Keratinocyte (primary cell): ENCODE data around the gene HSD11B1L. TPM values are rescaled to one million over a fixed set of nuclear protein-coding genes. Genes with fewer than 3 reads are reported as not detected.
A peak's percentile ranks its signal among the peaks of the same experiment; 100 is the strongest.

ENCODE experiments used
- DNase-seq: peaks from one replicate; pipeline ENCODE4 v3.0.0-alpha.2; 2011; ENCODE audit warnings: low read depth, missing footprints, low spot score
- FAIRE-seq: peaks from 2 replicates; lab custom pipeline; 2011; peaks lifted over from hg19 to GRCh38; lab: Jason Lieb, UNC
- H2AFZ ChIP-seq: 2 replicates; pipeline ENCODE4 v1.6.0; 2012; ENCODE audit warnings: low read length, control low read depth, inconsistent platforms; ENCODE audit not compliant: control insufficient read depth
- H3K27ac ChIP-seq: 2 replicates; pipeline ENCODE4 v1.5.1; 2011; ENCODE audit warnings: low read length; ENCODE audit not compliant: control insufficient read depth, insufficient read depth
- H3K27me3 ChIP-seq: 3 replicates; pipeline ENCODE4 v1.6.0; 2011; ENCODE audit warnings: low read length; ENCODE audit not compliant: control insufficient read depth, insufficient read depth; ENCODE audit errors: extremely low read depth
- H3K36me3 ChIP-seq, 2 experiments: 2 replicates in 1 of 2; 3 replicates in 1 of 2; pipeline ENCODE4 v1.5.1; 2011; ENCODE audit warnings: low read length in 2 of 2, mild to moderate bottlenecking in 1 of 2; ENCODE audit not compliant: control insufficient read depth in 2 of 2, insufficient read depth in 2 of 2; ENCODE audit errors: extremely low read depth in 1 of 2
- H3K4me1 ChIP-seq: 3 replicates; pipeline ENCODE4 v1.5.1; 2011; ENCODE audit warnings: low read length; ENCODE audit not compliant: control insufficient read depth, insufficient read depth; ENCODE audit errors: extremely low read depth
- H3K4me2 ChIP-seq: 3 replicates; pipeline ENCODE4 v1.6.0; 2011; ENCODE audit warnings: low read depth, low read length; ENCODE audit not compliant: control insufficient read depth, insufficient read depth; ENCODE audit errors: extremely low read depth
- H3K4me3 ChIP-seq, 3 experiments: fragments of 200-600 bp in 1 of 3; sonication (generic) in 1 of 3; 2 replicates in 2 of 3; 3 replicates in 1 of 3; pipeline ENCODE4 v1.5.1; 2011 to 2016; ENCODE audit warnings: low read length in 3 of 3, mild to moderate bottlenecking in 3 of 3, control low read depth in 2 of 3, inconsistent platforms in 1 of 3, low read depth in 1 of 3, mixed read lengths in 1 of 3, mixed run types in 1 of 3, moderate library complexity in 1 of 3; ENCODE audit not compliant: control insufficient read depth in 2 of 3, insufficient read depth in 2 of 3; ENCODE audit errors: extremely low read depth in 1 of 3
- H3K79me2 ChIP-seq: 2 replicates; pipeline ENCODE4 v1.6.0; 2012; ENCODE audit warnings: low read length; ENCODE audit not compliant: control insufficient read depth, insufficient read depth
- H3K9ac ChIP-seq: 3 replicates; pipeline ENCODE4 v1.6.0; 2011; ENCODE audit warnings: low read length; ENCODE audit not compliant: control insufficient read depth, insufficient read depth; ENCODE audit errors: extremely low read depth
- H3K9me1 ChIP-seq: 3 replicates; pipeline ENCODE4 v1.6.0; 2011; ENCODE audit warnings: low read length; ENCODE audit not compliant: control insufficient read depth, insufficient read depth; ENCODE audit errors: extremely low read depth
- H3K9me3 ChIP-seq: 2 replicates; pipeline ENCODE4 v1.5.1; 2012; ENCODE audit warnings: low read depth, low read length; ENCODE audit not compliant: control insufficient read depth
- H4K20me1 ChIP-seq: 3 replicates; pipeline ENCODE4 v1.6.0; 2011; ENCODE audit warnings: low read length; ENCODE audit not compliant: control insufficient read depth, insufficient read depth; ENCODE audit errors: extremely low read depth
- EZH2 ChIP-seq: IDR thresholded peaks from one replicate; pipeline ENCODE4 v1.6.1; 2012; ENCODE audit warnings: inconsistent platforms, mild to moderate bottlenecking, low read length, moderate library complexity
- dilution Hi-C: fragments of 300-500 bp; cut with MboI; formaldehyde crosslinking; loops from one replicate; pipeline ENCODE4 v1.7.0; 2020; ENCODE audit warnings: low sequenced_read_pairs; ENCODE audit not compliant: extremely low pct_ligation_motif_present
- polyA plus RNA-seq, 5 experiments: library from polyadenylated mRNA; depleted of rRNA in 3 of 5; stranded (reverse) in 3 of 5; stranded (forward) in 1 of 5; unstranded in 1 of 5; fragments of >200 nt; gene quantifications; 1 replicate in 1 of 5; 2 replicates in 3 of 5; 3 replicates in 1 of 5; pipeline versions ENCODE4 v1.2.1 to v1.2.3, GENCODE V29; 2011 to 2012; ENCODE audit warnings: missing spikeins in 2 of 5, low read depth in 1 of 5, low replicate concordance in 1 of 5
- TF ChIP-seq, protein P1 (sequence below), 3 experiments: IDR thresholded peaks in 1 of 3; conservative IDR thresholded peaks in 1 of 3; optimal IDR thresholded peaks in 1 of 3; 2 replicates in 2 of 3; 3 replicates in 1 of 3; pipeline versions ENCODE3 to v1.5.1; 2011; ENCODE audit warnings: low read length in 3 of 3, mild to moderate bottlenecking in 3 of 3, moderate library complexity in 2 of 3, control low read depth in 1 of 3, inconsistent platforms in 1 of 3; ENCODE audit not compliant: insufficient read depth in 2 of 3; ENCODE audit errors: extremely low read depth in 1 of 3

HSD11B1L gene
- polyA plus RNA-seq, 1 donor (not counting 4 experiments of a cell fraction or from before 2014, with no cell fraction given), result 3.7 TPM

DNA sequence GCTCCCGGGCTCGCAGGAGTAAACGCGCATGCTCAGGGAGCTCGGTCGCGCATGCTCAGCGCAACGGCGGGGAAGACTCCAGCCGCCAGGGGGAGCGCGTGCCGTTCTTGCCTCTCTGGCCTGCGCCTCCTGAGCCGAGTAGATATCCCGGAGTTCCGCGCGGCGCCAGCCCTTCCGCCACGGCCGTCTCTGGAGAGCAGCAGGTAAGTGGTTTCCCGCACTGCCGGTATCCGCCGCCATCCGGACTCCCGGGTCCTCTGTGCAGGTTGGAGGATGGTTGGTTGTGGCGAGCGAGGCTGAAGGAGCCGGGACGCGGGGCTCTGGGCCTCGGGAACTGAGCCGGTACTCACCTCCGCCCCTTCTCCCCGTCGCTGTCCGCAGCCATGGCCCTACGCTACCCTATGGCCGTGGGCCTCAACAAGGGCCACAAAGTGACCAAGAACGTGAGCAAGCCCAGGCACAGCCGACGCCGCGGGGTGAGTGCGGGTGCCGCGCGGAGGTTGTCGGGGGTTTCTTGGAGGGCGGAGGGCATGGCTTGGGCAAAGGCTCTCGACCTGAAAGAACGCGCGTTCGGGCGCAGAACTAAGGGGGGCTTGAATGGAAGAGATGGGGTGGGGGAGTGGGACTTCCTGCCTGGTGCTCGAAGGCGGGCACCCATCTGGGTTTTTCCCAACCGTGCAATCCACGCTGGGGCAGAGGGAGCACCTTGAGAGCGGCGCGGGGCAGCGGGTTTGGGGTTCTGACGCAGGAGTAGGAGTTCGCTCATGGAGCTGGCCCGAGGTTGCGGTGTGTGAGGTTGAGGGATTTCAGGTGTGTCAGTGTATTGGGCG lies 9.5 kb downstream of the HSD11B1L start, which contains the start of gene RPL36:
Gene RPL36, plus strand, starts transcription at position 171 of the 830 bp plus-strand sequence. Its CDS starts 213 bp downstream, at position 384.
- peak within 1 kb of the TSS; percentile 84 for H3K4me2 ChIP-seq
- peaks cover 52% of the 10 kb centered on the region for H3K79me2 ChIP-seq
- peak within 1 kb of the TSS; percentile 89 for H3K27ac ChIP-seq
- no peaks in the 10 kb centered on the region for H3K27me3 ChIP-seq
- no peaks in the 10 kb centered on the region for H3K9me1 ChIP-seq
- TF ChIP-seq, protein P1, sequence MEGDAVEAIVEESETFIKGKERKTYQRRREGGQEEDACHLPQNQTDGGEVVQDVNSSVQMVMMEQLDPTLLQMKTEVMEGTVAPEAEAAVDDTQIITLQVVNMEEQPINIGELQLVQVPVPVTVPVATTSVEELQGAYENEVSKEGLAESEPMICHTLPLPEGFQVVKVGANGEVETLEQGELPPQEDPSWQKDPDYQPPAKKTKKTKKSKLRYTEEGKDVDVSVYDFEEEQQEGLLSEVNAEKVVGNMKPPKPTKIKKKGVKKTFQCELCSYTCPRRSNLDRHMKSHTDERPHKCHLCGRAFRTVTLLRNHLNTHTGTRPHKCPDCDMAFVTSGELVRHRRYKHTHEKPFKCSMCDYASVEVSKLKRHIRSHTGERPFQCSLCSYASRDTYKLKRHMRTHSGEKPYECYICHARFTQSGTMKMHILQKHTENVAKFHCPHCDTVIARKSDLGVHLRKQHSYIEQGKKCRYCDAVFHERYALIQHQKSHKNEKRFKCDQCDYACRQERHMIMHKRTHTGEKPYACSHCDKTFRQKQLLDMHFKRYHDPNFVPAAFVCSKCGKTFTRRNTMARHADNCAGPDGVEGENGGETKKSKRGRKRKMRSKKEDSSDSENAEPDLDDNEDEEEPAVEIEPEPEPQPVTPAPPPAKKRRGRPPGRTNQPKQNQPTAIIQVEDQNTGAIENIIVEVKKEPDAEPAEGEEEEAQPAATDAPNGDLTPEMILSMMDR (optimal IDR thresholded peaks at IDR 0.05 in 1 of 3, IDR thresholded peaks at IDR 0.05 in 1 of 3, conservative IDR thresholded peaks at IDR 0.05 in 1 of 3; ENCODE audit: extremely low read depth in 1 of 3, insufficient read depth in 2 of 3, low read length in 3 of 3), result peak; percentile 99 to 100 (median 100)
- TF ChIP-seq EZH2, result no peak
- peak within 1 kb of the TSS; percentile 81 to 84 (median 82) for H3K4me3 ChIP-seq
- H3K9ac ChIP-seq, result peak within 1 kb of the TSS; percentile 98
- H4K20me1 ChIP-seq, result peaks cover 43% of the 10 kb centered on the region
- no peaks in the 10 kb centered on the region for H3K9me3 ChIP-seq
- H2AFZ ChIP-seq, result no peak within 1 kb of the TSS
- dilution Hi-C loops, result no loop called here
- FAIRE-seq, result no peak
- DNase-seq, result peak; percentile 80
- H3K4me1 ChIP-seq, result peaks cover 7% of the 10 kb centered on the region
- peaks cover 12 to 38% of the 10 kb centered on the region in 2 experiments for H3K36me3 ChIP-seq

DNA sequence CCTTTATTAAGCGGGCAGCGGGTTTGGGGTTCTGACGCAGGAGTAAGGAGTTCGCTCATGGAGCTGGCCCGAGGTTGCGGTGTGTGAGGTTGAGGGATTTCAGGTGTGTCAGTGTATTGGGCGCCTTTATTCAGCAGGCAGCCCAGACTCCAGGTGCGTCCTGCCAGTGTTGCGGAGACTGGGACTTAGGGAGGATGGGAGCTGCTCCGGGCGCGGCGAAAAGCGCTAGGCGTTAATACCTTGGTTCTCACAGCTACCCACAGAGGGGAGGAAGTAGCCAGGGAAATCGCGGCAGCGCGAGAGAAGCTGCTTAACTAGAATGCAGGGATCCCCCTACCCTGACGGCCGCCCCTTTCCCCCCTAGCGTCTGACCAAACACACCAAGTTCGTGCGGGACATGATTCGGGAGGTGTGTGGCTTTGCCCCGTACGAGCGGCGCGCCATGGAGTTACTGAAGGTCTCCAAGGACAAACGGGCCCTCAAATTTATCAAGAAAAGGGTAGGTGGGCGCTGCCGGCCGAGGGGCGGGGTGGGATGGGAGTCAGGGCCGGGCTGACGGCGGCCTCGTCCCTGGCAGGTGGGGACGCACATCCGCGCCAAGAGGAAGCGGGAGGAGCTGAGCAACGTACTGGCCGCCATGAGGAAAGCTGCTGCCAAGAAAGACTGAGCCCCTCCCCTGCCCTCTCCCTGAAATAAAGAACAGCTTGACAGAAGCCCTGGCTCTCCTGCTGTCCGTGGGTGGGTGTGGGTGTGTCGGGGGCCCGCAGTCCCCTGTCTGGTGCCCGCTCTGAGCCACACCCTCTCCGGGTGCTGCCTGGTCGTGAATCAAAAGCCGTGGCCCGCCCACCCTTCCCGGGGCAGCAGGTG lies 10.4 kb downstream of the HSD11B1L start:
- peaks cover 43% of the 10 kb centered on the region for H4K20me1 ChIP-seq
- no peak for TF ChIP-seq EZH2
- TF ChIP-seq, protein P1 (optimal IDR thresholded peaks at IDR 0.05 in 1 of 3, IDR thresholded peaks at IDR 0.05 in 1 of 3, conservative IDR thresholded peaks at IDR 0.05 in 1 of 3; ENCODE audit: extremely low read depth in 1 of 3, insufficient read depth in 2 of 3, low read length in 3 of 3), result no peak
- peaks cover 52% of the 10 kb centered on the region for H3K79me2 ChIP-seq
- dilution Hi-C loops, result no loop called here
- peak overlapping the region; percentile 84 for H3K4me2 ChIP-seq
- H2AFZ ChIP-seq, result no peak overlapping the region
- peak overlapping the region; percentile 81 to 84 (median 82) for H3K4me3 ChIP-seq
- FAIRE-seq (no peak), DNase-seq (no peak)
- peak overlapping the region; percentile 89 for H3K27ac ChIP-seq
- H3K27me3 ChIP-seq, result no peaks in the 10 kb centered on the region
- H3K36me3 ChIP-seq, result peaks cover 14 to 47% of the 10 kb centered on the region in 2 experiments
- H3K9ac ChIP-seq, result peak overlapping the region; percentile 98
- H3K9me1 ChIP-seq, result no peaks in the 10 kb centered on the region
- peaks cover 7% of the 10 kb centered on the region for H3K4me1 ChIP-seq
- no peaks in the 10 kb centered on the region for H3K9me3 ChIP-seq
